Memory B cell (primary cell): Measurements from ENCODE around the gene SNX13.
"Not testable (repeated sequence)": the region's sequence is repeated elsewhere in the genome, so short reads cannot be mapped to it uniquely, and the experiment has no call there.

Experiments
- ATAC-seq: fragments of 150-1000 bp; cut with Tn5 transposase; 2 replicates; pipeline ENCODE4 v1.10.0; 2021; ENCODE audit warnings: low read depth, mild to moderate bottlenecking, moderate library complexity
- DNase-seq, 2 donors: peaks; one replicate each; pipeline ENCODE4 v3.0.0; 2022; ENCODE audit warnings: low spot score in 2 of 2
- H3K27ac Mint-ChIP-seq: one replicate; pipeline ENCODE4 v1.8.0; 2022; ENCODE audit warnings: mild to moderate bottlenecking, moderate library complexity, mixed read lengths
- H3K27me3 Mint-ChIP-seq: one replicate; pipeline ENCODE4 v1.8.0; 2022; ENCODE audit warnings: mixed read lengths
- H3K36me3 Mint-ChIP-seq: one replicate; pipeline ENCODE4 v1.8.0; 2022; ENCODE audit warnings: mild to moderate bottlenecking, mixed read lengths
- H3K4me1 Mint-ChIP-seq: one replicate; pipeline ENCODE4 v1.8.0; 2022; ENCODE audit warnings: mixed read lengths
- H3K4me3 Mint-ChIP-seq: one replicate; pipeline ENCODE4 v1.8.0; 2022; ENCODE audit warnings: mild to moderate bottlenecking, moderate library complexity, mixed read lengths
- H3K9me3 Mint-ChIP-seq: one replicate; pipeline ENCODE4 v1.8.0; 2022; ENCODE audit warnings: mixed read lengths

The SNX13 gene

DNA sequence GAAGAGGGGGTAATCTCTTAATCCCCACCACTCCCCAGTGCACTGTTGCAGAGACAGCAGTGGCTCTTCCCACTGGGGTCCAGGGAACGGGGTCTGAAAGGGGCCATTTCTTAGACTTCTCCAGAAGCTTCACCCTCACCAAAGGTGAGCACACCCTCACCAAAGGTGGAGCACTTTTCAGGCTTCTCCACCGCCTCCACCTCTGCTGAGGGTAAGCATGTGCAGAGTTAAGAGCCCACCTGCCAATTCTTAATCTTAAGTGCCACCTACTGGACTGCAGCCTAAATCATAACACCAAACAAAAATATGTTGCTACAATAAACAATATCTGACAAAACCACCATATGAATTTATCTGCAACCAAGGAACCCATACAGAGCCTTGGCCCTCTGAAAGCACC is 27.0 kb downstream of the SNX13 start:
- Mint-ChIP-seq H3K9me3 (peaks cover 9% of the 10 kb centered on the region), H3K27me3 (no peaks in the 10 kb centered on the region), H3K4me1 (peaks cover 24% of the 10 kb centered on the region), H3K36me3 (peaks cover 26% of the 10 kb centered on the region), H3K27ac (peak overlapping the region; percentile 21), H3K4me3 (no peak overlapping the region)
- DNase-seq (no peak), ATAC-seq (no peak)

DNA sequence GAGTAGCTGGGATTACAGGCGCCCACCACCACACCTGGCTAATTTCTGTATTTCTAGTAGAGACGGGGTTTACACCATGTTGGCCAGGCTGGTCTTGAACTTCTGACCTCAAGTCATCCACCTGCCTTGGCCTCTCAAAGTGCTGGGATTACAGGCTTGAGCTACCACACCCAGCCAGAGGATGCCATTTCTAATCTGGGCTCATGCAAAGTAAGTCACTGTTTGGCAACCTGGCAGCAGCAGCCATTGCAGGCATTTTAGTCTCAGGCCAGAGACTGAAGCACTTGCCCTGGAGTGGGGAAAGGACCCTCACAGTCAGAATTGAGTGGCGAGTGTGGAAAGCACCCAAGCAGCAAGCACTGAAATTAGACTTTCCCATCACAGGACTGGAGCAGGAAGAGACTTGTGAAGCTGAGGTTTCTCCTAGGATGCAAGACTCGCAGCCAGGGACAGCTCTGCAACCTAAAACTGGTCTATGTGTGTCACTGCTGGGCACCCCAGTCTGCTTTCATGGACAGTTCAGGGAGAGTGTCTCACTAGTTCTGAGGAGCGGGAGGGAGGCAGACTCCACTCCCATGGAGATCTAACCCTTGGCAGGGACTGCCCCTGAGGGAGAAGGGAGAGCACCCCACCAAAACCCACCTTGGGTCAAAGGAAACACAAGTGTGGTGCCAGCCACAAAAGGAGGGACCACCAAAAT is 27.6 kb downstream of the SNX13 start:
- H3K36me3 Mint-ChIP-seq: peaks cover 24% of the 10 kb centered on the region

DNA sequence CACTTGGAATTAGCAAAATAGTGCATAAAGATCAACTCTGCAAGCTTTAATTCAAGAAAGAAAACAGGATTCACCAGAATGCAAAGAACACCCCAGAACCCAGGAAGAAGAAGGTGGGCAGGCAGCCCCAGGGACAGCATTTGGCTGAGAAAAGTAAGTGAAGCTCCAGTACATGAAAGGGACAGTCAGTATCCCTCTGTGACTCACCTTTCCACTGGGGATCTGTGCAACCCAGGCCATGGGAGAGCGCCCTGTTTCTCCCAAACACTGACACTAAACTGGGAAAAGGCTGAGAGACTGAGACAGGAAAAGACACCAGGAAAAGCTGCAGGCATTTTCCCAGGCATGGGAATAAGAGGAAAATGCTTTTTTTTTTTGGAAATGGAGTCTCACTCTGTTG is 28.2 kb downstream of the SNX13 start:
- Mint-ChIP-seq H3K27me3 (no peaks in the 10 kb centered on the region), H3K36me3 (peaks cover 25% of the 10 kb centered on the region), H3K27ac (peak overlapping the region; percentile 48), H3K4me1 (peaks cover 28% of the 10 kb centered on the region), H3K4me3 (no peak overlapping the region), H3K9me3 (peaks cover 6% of the 10 kb centered on the region)
- ATAC-seq (no peak), DNase-seq (no peak)

More for the DNA sequence above, 27.6 kb downstream of the SNX13 start:
- peaks cover 26% of the 10 kb centered on the region for H3K4me1 Mint-ChIP-seq
- ATAC-seq (no peak), DNase-seq (no peak)
- H3K27me3 Mint-ChIP-seq: no peaks in the 10 kb centered on the region
- peak overlapping the region; percentile 21 for H3K27ac Mint-ChIP-seq
- peaks cover 9% of the 10 kb centered on the region for H3K9me3 Mint-ChIP-seq
- H3K4me3 Mint-ChIP-seq: no peak overlapping the region

DNA sequence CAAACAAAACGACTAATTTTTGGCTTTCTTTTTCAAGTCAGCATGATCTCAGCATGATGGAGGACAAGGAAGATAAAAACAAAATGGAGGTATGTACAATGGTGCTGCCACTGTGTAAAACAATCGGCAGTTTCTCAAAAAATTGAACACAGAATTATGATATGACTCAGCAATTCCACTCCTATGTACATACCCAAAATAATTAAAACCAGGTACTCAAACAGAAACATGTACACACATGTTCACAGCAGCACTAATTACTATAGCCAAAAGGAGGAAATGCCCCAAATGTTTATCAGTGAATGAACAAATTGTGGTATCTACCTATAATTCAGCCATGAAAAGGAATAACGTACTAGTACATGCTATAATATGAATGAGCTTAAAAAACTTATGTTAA is 29.9 kb downstream of the SNX13 start:
- Mint-ChIP-seq H3K9me3 (peaks cover 6% of the 10 kb centered on the region), H3K4me1 (peaks cover 29% of the 10 kb centered on the region), H3K36me3 (peaks cover 27% of the 10 kb centered on the region), H3K27ac (no peak overlapping the region), H3K4me3 (no peak overlapping the region), H3K27me3 (no peaks in the 10 kb centered on the region)
- DNase-seq (no peak), ATAC-seq (no peak)

DNA sequence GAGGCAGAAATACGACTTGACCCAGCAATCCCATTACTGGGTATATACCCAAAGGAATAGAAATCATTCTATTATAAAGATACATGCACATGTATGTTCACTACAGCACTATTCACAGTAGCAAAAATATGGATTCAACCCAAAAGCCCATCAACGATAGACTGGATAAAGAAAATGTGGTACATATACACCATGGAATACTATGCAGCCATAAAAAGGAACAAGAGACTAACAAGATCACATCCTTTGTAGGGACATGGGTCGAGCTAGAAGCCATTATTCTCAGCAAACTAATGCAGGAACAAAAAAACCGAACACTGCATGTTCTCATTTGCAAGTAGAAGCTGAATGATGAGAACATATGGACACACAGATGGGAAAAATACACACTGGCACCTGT is 31.0 kb downstream of the SNX13 start:
- Mint-ChIP-seq H3K36me3 (peaks cover 29% of the 10 kb centered on the region), H3K4me1 (peaks cover 33% of the 10 kb centered on the region)
- not testable (repeated sequence) for DNase-seq, H3K27me3 Mint-ChIP-seq, H3K9me3 Mint-ChIP-seq, H3K4me3 Mint-ChIP-seq, H3K27ac Mint-ChIP-seq, ATAC-seq

DNA sequence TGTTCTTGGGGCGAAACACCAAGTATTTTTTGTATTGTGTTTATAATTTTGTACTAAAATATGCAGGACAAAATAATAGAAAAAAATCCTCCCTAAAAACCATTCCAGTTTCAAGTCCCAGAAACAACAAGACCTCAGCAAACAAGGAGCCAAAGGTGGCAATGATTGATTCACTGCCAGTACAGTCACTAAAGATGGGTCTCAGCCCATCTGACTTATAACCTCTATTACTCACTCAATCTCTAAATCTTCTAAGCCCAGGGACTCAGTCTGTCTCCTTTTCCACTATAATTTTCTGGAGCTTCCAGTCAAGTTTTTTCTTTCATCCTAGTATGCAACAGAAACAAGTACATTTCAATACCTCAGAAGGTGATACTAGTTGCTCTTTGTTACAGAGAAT is 33.3 kb downstream of the SNX13 start:
- Mint-ChIP-seq H3K36me3 (peaks cover 27% of the 10 kb centered on the region), H3K4me3 (no peak overlapping the region), H3K9me3 (peaks cover 6% of the 10 kb centered on the region), H3K4me1 (peaks cover 25% of the 10 kb centered on the region), H3K27me3 (no peaks in the 10 kb centered on the region), H3K27ac (no peak overlapping the region)
- no peak for DNase-seq
- ATAC-seq: no peak

DNA sequence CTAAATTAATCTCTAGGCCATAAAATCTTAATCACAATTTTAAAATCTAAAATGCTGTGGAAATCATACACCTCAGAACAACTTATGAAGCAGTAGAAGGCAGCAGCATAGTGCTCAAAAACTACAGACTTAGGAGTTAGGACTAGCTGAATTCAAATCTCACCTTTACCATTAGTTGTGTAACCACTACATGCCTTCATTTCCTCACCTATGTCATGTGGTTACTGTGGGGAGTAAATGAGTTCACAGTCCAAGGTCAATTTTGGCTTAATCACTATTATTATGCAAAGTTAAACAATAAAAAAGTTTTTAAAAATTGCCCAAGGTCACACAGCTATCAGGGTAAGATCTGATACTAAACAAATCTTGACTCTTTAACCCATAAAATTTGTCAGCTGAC is 37.0 kb downstream of the SNX13 start:
- no peaks in the 10 kb centered on the region for H3K9me3 Mint-ChIP-seq
- no peaks in the 10 kb centered on the region for H3K27me3 Mint-ChIP-seq
- H3K27ac Mint-ChIP-seq: no peak overlapping the region
- peaks cover 27% of the 10 kb centered on the region for H3K4me1 Mint-ChIP-seq
- H3K4me3 Mint-ChIP-seq: no peak overlapping the region
- ATAC-seq (no peak), DNase-seq (no peak)
- peaks cover 11% of the 10 kb centered on the region for H3K36me3 Mint-ChIP-seq

DNA sequence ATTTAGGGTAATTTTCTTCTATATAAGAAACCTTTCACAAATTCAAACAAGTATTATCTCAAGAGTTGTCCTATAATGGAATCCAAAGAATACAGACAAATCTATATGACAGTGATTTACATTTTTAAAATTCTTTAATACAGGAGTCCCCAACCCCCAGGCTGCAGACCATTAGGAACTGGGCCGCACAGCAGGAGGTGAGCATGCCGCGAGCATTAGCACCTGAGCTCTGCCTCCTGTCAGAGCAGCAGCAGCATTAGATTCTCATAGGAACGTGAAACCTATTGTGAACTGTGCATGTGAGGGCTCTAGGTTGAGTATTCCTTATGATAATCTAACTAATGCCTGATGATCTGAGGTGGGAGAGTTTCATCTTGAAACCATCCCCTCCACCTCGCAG is 37.7 kb downstream of the SNX13 start:
- no peak for ATAC-seq
- no peaks in the 10 kb centered on the region for H3K27me3 Mint-ChIP-seq
- H3K4me1 Mint-ChIP-seq: peaks cover 24% of the 10 kb centered on the region
- no peaks in the 10 kb centered on the region for H3K9me3 Mint-ChIP-seq
- H3K4me3 Mint-ChIP-seq: no peak overlapping the region
- H3K36me3 Mint-ChIP-seq: peaks cover 8% of the 10 kb centered on the region
- H3K27ac Mint-ChIP-seq: no peak overlapping the region
- no peak for DNase-seq

DNA sequence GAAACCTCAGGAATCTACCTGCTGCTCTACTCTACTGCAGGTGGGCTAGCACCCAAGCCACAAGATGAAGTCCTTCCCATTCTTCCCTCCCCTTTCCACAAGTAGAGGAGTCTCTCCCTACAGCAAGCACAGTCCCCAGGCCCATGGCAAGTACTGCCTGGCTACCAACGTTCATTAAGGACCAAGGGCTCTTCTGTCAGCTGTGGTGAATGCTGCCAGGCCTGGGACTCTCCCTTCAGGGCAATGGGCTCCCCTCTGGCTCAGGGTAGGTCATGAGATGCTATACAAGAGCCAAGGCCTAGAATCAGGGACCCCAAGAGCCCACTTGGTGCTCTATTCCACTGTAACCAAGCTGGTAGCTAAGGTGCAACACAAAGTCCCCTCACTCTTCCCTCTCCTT is 39.8 kb downstream of the SNX13 start:
- Mint-ChIP-seq H3K27me3 (no peaks in the 10 kb centered on the region), H3K27ac (no peak overlapping the region), H3K9me3 (no peaks in the 10 kb centered on the region), H3K36me3 (peaks cover 5% of the 10 kb centered on the region), H3K4me1 (peaks cover 20% of the 10 kb centered on the region), H3K4me3 (no peak overlapping the region)
- ATAC-seq (no peak), DNase-seq (no peak)

DNA sequence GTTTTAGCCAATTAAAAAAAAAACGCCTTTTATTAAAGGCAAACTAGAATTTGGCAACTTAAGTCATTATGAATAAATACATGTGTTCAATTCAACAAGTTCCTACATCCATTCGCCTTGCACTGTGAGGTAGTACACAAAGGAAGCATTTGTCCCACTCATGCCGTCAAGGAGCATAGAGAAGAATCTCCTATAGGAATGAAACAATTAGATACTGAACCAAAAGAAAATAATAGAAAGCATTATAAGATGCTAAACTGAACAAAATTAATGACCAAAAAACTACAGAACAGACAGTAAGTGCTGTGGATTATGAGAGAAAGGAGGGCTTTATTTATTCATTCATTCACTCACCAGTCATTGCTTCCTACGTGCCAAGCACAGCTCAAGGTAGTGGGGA is 42.2 kb downstream of the SNX13 start:
- Mint-ChIP-seq H3K27ac (no peak overlapping the region), H3K4me3 (no peak overlapping the region), H3K27me3 (no peaks in the 10 kb centered on the region), H3K36me3 (peaks cover 3% of the 10 kb centered on the region), H3K9me3 (no peaks in the 10 kb centered on the region), H3K4me1 (peaks cover 11% of the 10 kb centered on the region)
- no peak for DNase-seq
- ATAC-seq: no peak

DNA sequence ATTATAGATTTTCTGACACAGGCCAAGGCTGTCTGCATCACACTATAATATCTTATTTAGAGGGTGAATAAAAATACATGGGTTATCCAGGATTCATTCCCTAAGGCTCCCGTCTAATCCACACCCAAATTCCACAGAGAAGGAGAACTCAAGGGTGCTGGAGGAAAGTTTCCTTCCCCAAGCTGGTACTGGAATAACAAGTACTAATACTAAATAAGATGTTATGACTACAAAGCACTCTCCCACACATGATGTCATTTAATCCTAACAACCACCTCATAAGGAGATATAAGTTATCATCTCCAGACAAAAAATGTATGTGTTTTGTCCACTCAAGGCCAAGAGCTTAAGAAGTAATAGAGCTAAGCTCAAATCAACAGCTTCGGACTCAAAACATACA is 53.0 kb downstream of the SNX13 start:
- Mint-ChIP-seq H3K4me1 (no peaks in the 10 kb centered on the region), H3K4me3 (no peak overlapping the region)
- DNase-seq: no peak

DNA sequence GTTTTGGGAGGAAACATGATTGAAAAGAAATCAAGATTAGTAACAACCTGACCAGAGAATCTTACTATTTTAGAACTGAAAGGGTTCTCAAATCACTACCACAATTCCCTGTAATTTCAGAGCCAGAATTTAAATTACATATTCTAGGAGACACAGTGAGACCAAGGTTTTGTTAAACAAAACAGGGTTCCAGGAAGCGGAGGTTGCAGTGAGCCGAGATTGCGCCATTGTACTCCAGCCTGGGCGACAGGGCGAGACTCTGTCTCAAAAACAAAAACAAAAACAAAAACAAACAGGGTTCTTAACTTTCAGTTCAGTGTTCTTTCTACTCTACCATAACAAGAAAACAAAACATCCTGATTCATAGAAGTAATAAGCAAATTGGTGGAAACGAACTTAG is 57.6 kb downstream of the SNX13 start:
- H3K4me3 Mint-ChIP-seq: no peak overlapping the region
- no peak overlapping the region for H3K27ac Mint-ChIP-seq
- DNase-seq: no peak
- no peaks in the 10 kb centered on the region for H3K9me3 Mint-ChIP-seq
- no peak for ATAC-seq
- H3K27me3 Mint-ChIP-seq: no peaks in the 10 kb centered on the region
- H3K36me3 Mint-ChIP-seq: peaks cover 21% of the 10 kb centered on the region
- H3K4me1 Mint-ChIP-seq: peaks cover 8% of the 10 kb centered on the region

More for the DNA sequence above, 53.0 kb downstream of the SNX13 start:
- ATAC-seq: no peak
- no peaks in the 10 kb centered on the region for H3K27me3 Mint-ChIP-seq
- no peak overlapping the region for H3K27ac Mint-ChIP-seq
- peaks cover 24% of the 10 kb centered on the region for H3K36me3 Mint-ChIP-seq
- H3K9me3 Mint-ChIP-seq: no peaks in the 10 kb centered on the region

DNA sequence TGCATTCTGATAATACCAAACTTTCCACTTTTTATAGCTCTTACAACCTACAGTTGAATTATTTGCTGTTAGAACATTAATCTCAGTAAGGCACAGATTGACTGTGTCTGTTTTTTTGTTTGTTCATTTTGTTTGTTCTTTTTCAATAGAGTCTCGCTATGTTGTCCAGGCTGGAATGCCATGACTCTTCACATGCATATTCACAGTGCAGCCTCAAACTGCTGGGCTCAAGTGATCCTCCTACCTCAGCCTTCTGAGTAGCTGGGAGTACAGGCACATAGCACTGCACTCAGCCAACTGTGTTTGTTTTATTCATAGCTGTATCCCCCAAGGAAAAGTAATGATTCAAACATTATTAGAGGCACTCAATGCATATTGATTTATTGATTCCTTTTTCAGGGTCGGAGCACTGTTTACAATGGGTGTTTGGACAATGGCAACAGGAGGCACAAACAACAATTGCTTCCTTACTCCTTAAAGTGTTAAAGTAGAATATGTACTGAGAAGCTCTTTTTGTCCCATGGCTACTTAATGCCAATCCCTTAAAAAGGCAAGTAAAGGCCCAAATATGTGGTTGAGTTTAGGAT is 61.1 kb downstream of the SNX13 start:
- Mint-ChIP-seq H3K4me3 (no peak overlapping the region), H3K27ac (peak overlapping the region; percentile 15), H3K27me3 (no peaks in the 10 kb centered on the region), H3K4me1 (peaks cover 8% of the 10 kb centered on the region), H3K36me3 (peaks cover 12% of the 10 kb centered on the region), H3K9me3 (no peaks in the 10 kb centered on the region)
- ATAC-seq (no peak), DNase-seq (no peak)

DNA sequence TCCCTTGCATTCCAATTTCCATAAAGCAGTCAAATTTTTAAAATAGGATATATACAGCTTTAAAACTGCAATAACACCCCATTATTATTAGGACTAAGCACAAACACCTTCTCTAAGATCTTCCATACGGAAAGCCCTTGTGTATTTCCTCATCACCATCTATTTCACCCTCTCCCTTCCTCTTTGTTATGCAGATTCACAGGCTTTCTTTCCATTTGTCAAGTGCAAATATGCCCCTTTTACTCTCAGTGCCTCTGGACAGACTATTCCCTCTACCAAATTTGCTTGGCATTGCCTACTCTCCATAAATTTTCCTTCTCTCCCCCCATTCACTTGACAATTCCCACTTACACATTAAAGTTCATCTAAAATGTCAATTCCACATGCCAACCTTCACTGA is 61.7 kb downstream of the SNX13 start:
- peaks cover 13% of the 10 kb centered on the region for H3K36me3 Mint-ChIP-seq
- H3K4me3 Mint-ChIP-seq: no peak overlapping the region
- ATAC-seq: no peak
- H3K27me3 Mint-ChIP-seq: no peaks in the 10 kb centered on the region
- DNase-seq: no peak
- H3K4me1 Mint-ChIP-seq: peaks cover 8% of the 10 kb centered on the region
- no peaks in the 10 kb centered on the region for H3K9me3 Mint-ChIP-seq
- H3K27ac Mint-ChIP-seq: peak overlapping the region; percentile 15
